ENCODE measurements around the gene LMBR1L.

GRCh38 chr12:49131894-49132461 lies 21.3 kb upstream of the LMBR1L start:
- TF ChIP-seq, protein P1, sequence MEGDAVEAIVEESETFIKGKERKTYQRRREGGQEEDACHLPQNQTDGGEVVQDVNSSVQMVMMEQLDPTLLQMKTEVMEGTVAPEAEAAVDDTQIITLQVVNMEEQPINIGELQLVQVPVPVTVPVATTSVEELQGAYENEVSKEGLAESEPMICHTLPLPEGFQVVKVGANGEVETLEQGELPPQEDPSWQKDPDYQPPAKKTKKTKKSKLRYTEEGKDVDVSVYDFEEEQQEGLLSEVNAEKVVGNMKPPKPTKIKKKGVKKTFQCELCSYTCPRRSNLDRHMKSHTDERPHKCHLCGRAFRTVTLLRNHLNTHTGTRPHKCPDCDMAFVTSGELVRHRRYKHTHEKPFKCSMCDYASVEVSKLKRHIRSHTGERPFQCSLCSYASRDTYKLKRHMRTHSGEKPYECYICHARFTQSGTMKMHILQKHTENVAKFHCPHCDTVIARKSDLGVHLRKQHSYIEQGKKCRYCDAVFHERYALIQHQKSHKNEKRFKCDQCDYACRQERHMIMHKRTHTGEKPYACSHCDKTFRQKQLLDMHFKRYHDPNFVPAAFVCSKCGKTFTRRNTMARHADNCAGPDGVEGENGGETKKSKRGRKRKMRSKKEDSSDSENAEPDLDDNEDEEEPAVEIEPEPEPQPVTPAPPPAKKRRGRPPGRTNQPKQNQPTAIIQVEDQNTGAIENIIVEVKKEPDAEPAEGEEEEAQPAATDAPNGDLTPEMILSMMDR (IDR thresholded peaks at IDR 0.05; ENCODE audit: poor library complexity, severe bottlenecking) = no peak
- no peak for TF ChIP-seq POLR2AphosphoS5 (IDR thresholded peaks at IDR 0.05)
- no peak for TF ChIP-seq RAD21 (conservative IDR thresholded peaks at IDR 0.05)
- TF ChIP-seq SMC3 (conservative IDR thresholded peaks at IDR 0.05; ENCODE audit: poor library complexity) = no peak

Measured in neural cell (in vitro differentiated cells).